GM13976 (cell line): ENCODE data around the gene SCAF8.

Source experiments
- DNase-seq: peaks from one replicate; pipeline ENCODE4 v3.0.0; 2012; ENCODE audit warnings: low spot score
- CTCF ChIP-seq: IDR thresholded peaks from 2 replicates; pipeline ENCODE4 v1.5.1; 2012; ENCODE audit warnings: borderline replicate concordance, mild to moderate bottlenecking; ENCODE audit not compliant: insufficient read depth; ENCODE audit errors: extremely low read depth, missing control alignments, control extremely low read depth
- in situ Hi-C: fragments of 300-500 bp; cut with MboI; formaldehyde crosslinking; loops from one replicate; pipeline ENCODE4 v1.12.0; 2022; ENCODE audit warnings: low sequenced_read_pairs, mixed read lengths, inconsistent platforms; ENCODE audit not compliant: unreplicated experiment

Gene SCAF8

GRCh38 chr6:154862536-154862935 is 129.3 kb downstream of the SCAF8 start:
- TF ChIP-seq CTCF = no peak
- in situ Hi-C loops = no loop called here
- DNase-seq = no peak

GRCh38 chr6:154864066-154864430 is 130.8 kb downstream of the SCAF8 start:
- in situ Hi-C loops = no loop called here
- no peak for DNase-seq

GRCh38 chr6:154865291-154865690 is 132.1 kb downstream of the SCAF8 start:
- in situ Hi-C loops = no loop called here
- DNase-seq = no peak
- no peak for TF ChIP-seq CTCF

More at GRCh38 chr6:154864066-154864430, 130.8 kb downstream of the SCAF8 start:
- TF ChIP-seq CTCF = no peak

- in situ Hi-C loops = no loop called here
- TF ChIP-seq CTCF = peak; percentile 50
- DNase-seq = peak; percentile 36
Measured at GRCh38 chr6:154868143-154868594, 135.0 kb downstream of the SCAF8 start.

GRCh38 chr6:154872542-154873114 is 139.4 kb downstream of the SCAF8 start:
- in situ Hi-C loops = no loop called here
- no peak for DNase-seq
- TF ChIP-seq CTCF = no peak

GRCh38 chr6:154873546-154873945 is 140.3 kb downstream of the SCAF8 start:
- no peak for TF ChIP-seq CTCF
- in situ Hi-C loops = no loop called here
- DNase-seq = no peak
